Measurements from ENCODE around the gene ERC2. TPM values are rescaled to one million over a fixed set of nuclear protein-coding genes. Genes with fewer than 3 reads are reported as not detected.

ERC2 gene
- total RNA-seq, 6 donors from 2014 or later: 0.67 to 14.7 (median 1.3) TPM

DNA sequence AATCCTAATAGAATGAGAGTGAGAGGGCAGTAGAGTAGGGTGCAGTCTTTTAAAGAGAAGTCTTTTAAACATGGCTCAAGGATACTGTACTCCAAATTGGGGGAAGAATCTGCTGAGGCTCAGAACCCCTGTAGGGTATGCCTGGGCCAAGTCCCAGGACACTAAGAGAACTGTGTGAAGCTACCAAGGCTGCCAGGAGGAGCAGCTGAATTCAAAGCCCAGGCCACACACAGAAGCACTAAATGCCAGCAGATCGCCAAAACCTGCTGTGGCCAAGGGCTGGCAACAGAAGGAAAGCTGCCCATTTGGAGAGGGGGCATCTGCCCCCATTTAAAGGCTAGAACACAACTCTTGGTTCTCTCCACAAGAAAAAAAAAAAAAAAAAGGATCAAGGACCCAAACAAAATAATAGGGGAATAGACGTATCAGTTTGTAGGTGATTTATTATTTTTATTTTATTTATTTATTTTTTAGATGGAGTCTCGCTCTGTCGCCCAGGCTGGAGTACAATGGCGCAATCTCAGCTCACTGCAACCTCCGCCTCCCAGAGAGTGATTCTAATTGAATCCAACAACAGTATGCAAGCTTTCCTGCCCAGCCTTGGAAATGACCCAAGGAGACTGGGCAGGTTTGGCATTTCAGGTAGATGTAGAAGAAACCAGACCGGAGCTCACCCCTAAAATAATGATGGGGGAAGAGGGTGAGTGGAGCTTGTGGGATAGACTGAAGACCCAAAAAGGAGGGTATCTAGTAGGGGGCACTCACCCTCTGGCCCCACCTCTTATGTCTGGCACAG, 702.2 kb downstream of the ERC2 start:
- no peak for DNase-seq
- H3K4me3 ChIP-seq: no peak overlapping the region
- H3K27me3 ChIP-seq: no peaks in the 10 kb centered on the region
- no peak for TF ChIP-seq POLR2A (IDR thresholded peaks at IDR 0.05)
- TF ChIP-seq POLR2AphosphoS5 (IDR thresholded peaks at IDR 0.05): no peak
- no peak for TF ChIP-seq EP300 (IDR thresholded peaks at IDR 0.05)
- TF ChIP-seq, protein P1, sequence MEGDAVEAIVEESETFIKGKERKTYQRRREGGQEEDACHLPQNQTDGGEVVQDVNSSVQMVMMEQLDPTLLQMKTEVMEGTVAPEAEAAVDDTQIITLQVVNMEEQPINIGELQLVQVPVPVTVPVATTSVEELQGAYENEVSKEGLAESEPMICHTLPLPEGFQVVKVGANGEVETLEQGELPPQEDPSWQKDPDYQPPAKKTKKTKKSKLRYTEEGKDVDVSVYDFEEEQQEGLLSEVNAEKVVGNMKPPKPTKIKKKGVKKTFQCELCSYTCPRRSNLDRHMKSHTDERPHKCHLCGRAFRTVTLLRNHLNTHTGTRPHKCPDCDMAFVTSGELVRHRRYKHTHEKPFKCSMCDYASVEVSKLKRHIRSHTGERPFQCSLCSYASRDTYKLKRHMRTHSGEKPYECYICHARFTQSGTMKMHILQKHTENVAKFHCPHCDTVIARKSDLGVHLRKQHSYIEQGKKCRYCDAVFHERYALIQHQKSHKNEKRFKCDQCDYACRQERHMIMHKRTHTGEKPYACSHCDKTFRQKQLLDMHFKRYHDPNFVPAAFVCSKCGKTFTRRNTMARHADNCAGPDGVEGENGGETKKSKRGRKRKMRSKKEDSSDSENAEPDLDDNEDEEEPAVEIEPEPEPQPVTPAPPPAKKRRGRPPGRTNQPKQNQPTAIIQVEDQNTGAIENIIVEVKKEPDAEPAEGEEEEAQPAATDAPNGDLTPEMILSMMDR (IDR thresholded peaks at IDR 0.05): no peak
- no peak for ATAC-seq (ENCODE audit: low FRiP score in 2 of 2)
- no peak overlapping the region for H3K27ac ChIP-seq
- H3K9me3 ChIP-seq: no peaks in the 10 kb centered on the region
- no peaks in the 10 kb centered on the region for H3K4me1 ChIP-seq
- WGBS, 2 donors: 89 to 94% methylated on average over 7 of the region's 7 CpGs
- H3K36me3 ChIP-seq: no peaks in the 10 kb centered on the region

DNA sequence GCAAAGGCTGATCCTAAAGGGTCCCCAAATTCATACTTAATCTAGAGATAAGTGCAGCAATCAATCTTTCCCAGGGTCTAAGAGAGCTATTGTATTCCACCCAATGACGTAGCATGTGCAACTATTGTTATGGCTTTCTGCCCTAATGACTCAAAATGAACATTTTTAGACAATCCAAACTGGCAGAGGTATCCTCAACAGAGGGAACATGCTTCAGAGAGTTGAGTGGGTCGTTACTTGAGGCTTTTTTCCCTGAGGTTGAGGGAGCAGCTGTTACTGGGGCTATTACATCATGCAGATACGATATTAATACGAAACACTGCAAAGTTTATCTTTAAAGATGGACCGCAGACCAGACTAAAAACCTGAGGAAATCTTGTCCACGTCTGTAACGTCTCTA, 702.9 kb downstream of the ERC2 start:
- 76 to 80% methylated on average over 7 of the region's 7 CpGs for WGBS, 2 donors
- no peak overlapping the region for H3K4me3 ChIP-seq
- H3K27ac ChIP-seq: no peak overlapping the region
- H3K27me3 ChIP-seq: no peaks in the 10 kb centered on the region
- DNase-seq: no peak
- H3K36me3 ChIP-seq: no peaks in the 10 kb centered on the region
- no peaks in the 10 kb centered on the region for H3K9me3 ChIP-seq
- ATAC-seq (ENCODE audit: low FRiP score in 2 of 2): no peak
- TF ChIP-seq, protein P1 (IDR thresholded peaks at IDR 0.05): no peak
- TF ChIP-seq POLR2AphosphoS5 (IDR thresholded peaks at IDR 0.05): no peak
- no peak for TF ChIP-seq EP300 (IDR thresholded peaks at IDR 0.05)
- no peak for TF ChIP-seq POLR2A (IDR thresholded peaks at IDR 0.05)
- no peaks in the 10 kb centered on the region for H3K4me1 ChIP-seq

DNA sequence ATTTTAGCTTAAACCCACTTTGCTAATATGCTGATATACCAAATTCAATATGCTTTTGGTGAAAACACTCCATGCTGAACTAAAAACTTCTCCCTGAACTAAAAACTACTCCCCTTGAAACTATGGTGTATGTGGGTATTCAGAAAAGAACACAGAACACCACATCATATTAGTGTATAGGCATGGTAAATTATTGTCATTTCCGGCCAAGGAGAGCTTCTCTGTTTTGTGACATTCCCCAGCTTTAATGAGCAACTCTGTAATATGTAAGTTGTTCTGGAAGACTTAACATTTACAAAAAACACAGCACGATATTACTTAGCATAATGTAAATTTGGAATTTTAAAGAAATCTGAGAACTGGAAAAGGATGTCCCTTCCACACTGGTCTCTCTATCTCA, 711.3 kb downstream of the ERC2 start:
- Histone ChIP-seq H3K27ac (no peak overlapping the region), H3K27me3 (no peaks in the 10 kb centered on the region), H3K36me3 (no peaks in the 10 kb centered on the region), H3K4me3 (no peak overlapping the region), H3K9me3 (no peaks in the 10 kb centered on the region), H3K4me1 (peaks cover 0 to 4% (median 0%) of the 10 kb centered on the region in 4 donors)
- TF ChIP-seq, protein P1 (IDR thresholded peaks at IDR 0.05): no peak
- no peak for TF ChIP-seq POLR2A (IDR thresholded peaks at IDR 0.05)
- TF ChIP-seq POLR2AphosphoS5 (IDR thresholded peaks at IDR 0.05): no peak
- no peak for TF ChIP-seq EP300 (IDR thresholded peaks at IDR 0.05)
- 77 to 87% methylated on average over 2 of the region's 2 CpGs for WGBS, 2 donors
- ATAC-seq (ENCODE audit: low FRiP score in 2 of 2) (no peak), DNase-seq (no peak)

DNA sequence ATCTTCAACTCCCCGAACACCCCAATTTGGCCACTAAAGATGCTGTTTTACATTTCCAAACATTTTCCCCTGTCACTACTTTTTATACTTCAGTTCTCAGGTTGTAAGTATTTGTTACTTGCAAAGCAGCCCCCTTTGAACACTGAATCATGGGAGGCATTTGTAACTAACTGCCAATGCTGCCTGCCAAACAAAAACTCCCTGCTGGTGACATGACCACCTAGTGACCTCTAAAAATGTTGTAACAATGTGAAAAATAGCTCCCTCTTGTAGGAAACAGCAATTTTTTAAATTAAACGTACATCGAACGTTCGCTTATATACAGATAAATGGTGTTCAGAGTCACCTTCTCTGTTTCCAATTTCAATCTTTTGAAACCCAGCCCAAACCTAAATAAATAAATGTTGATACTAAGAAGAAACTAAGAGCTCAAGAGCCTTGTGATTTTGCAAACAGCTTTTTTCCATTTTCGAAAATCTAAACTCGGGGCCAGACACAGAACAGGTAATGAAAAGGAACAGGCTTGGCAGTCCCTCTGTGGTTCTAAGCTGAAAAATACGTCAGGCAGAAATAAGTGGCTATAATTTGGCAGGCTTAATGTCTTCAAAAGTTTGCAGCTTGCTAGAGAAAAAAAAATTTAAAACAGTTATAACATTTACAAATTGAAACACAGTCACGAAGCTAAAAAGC, 712.6 kb downstream of the ERC2 start:
- no peak overlapping the region for H3K27ac ChIP-seq
- no peak overlapping the region for H3K4me3 ChIP-seq
- H3K27me3 ChIP-seq: no peaks in the 10 kb centered on the region
- H3K36me3 ChIP-seq: no peaks in the 10 kb centered on the region
- no peaks in the 10 kb centered on the region for H3K9me3 ChIP-seq
- ATAC-seq (ENCODE audit: low FRiP score in 2 of 2) (no peak), DNase-seq (no peak)
- TF ChIP-seq POLR2A (IDR thresholded peaks at IDR 0.05) (no peak), POLR2AphosphoS5 (IDR thresholded peaks at IDR 0.05) (no peak), EP300 (IDR thresholded peaks at IDR 0.05) (no peak)
- TF ChIP-seq, protein P1 (IDR thresholded peaks at IDR 0.05): no peak
- peaks cover 0 to 7% (median 0%) of the 10 kb centered on the region in 4 donors for H3K4me1 ChIP-seq
- WGBS, 2 donors: 62% methylated on average over 9 of the region's 9 CpGs

Data from upper lobe of left lung (tissue), 6 donors.